OCI-LY1 (cell line): ENCODE measurements around the gene USP7.

Experiments
- H2AFZ ChIP-seq: fragments of 200-600 bp; sonication (generic), shearing (Covaris generic); 2 replicates; pipeline ENCODE4 v1.6.0; 2014; ENCODE audit warnings: antibody characterized with exemption, mild to moderate bottlenecking, low read length
- H3F3A ChIP-seq: fragments of 200-600 bp; sonication (generic), shearing (Covaris generic); 2 replicates; pipeline ENCODE4 v1.6.0; 2014; ENCODE audit warnings: mild to moderate bottlenecking, antibody characterized with exemption, low read length, moderate library complexity; ENCODE audit not compliant: insufficient read depth
- H3K27ac ChIP-seq: fragments of 200-600 bp; sonication (generic); 2 replicates; pipeline ENCODE4 v1.5.1; 2014; ENCODE audit warnings: low read length, mixed run types, mild to moderate bottlenecking, low read depth; ENCODE audit not compliant: poor library complexity, severe bottlenecking
- H3K27me3 ChIP-seq: fragments of 200-600 bp; sonication (generic); 2 replicates; pipeline ENCODE4 v1.6.0; 2014; ENCODE audit warnings: antibody characterized with exemption, mild to moderate bottlenecking, low read length, moderate library complexity; ENCODE audit not compliant: insufficient read depth
- H3K36me3 ChIP-seq: fragments of 200-600 bp; sonication (generic); 2 replicates; pipeline ENCODE4 v1.6.1; 2014; ENCODE audit warnings: mild to moderate bottlenecking, antibody characterized with exemption, low read length, moderate library complexity, mixed read lengths; ENCODE audit not compliant: insufficient read depth
- H3K4me1 ChIP-seq: fragments of 200-600 bp; sonication (generic); 2 replicates; pipeline ENCODE4 v1.5.1; 2014; ENCODE audit warnings: mild to moderate bottlenecking, low read length, moderate library complexity; ENCODE audit not compliant: insufficient read depth, severe bottlenecking
- H3K4me2 ChIP-seq: fragments of 200-600 bp; sonication (generic), shearing (Covaris generic); 2 replicates; pipeline ENCODE4 v1.6.1; 2014; ENCODE audit warnings: low read length
- H3K4me3 ChIP-seq: fragments of 200-600 bp; sonication (generic); 2 replicates; pipeline ENCODE4 v1.5.1; 2014; ENCODE audit warnings: low read length, low read depth, mild to moderate bottlenecking, mixed read lengths; ENCODE audit not compliant: poor library complexity, severe bottlenecking
- H3K79me2 ChIP-seq: fragments of 200-600 bp; shearing (Covaris generic); 2 replicates; pipeline ENCODE4 v1.6.1; 2016; ENCODE audit warnings: mixed run types, low read length, mixed read lengths; ENCODE audit not compliant: insufficient read depth
- H3K9ac ChIP-seq: fragments of 200-600 bp; sonication (generic), shearing (Covaris generic); 2 replicates; pipeline ENCODE4 v1.6.1; 2014; ENCODE audit warnings: mild to moderate bottlenecking, low read length, mixed read lengths
- H3K9me2 ChIP-seq: fragments of 200-600 bp; sonication (generic), shearing (Covaris generic); 2 replicates; pipeline ENCODE4 v1.6.1; 2014; ENCODE audit warnings: low read depth, mild to moderate bottlenecking, low read length, mixed read lengths
- H3K9me3 ChIP-seq: fragments of 200-600 bp; shearing (Covaris generic); 2 replicates; pipeline ENCODE4 v1.6.1; 2014; ENCODE audit warnings: low read length, mixed read lengths
- H4K20me1 ChIP-seq: fragments of 200-600 bp; sonication (generic), shearing (Covaris generic); 2 replicates; pipeline ENCODE4 v1.6.0; 2016; ENCODE audit warnings: mild to moderate bottlenecking, low read length; ENCODE audit not compliant: insufficient read depth
- CTCF ChIP-seq: fragments of 200-600 bp; sonication (generic), shearing (Covaris generic); IDR thresholded peaks from 2 replicates; pipeline ENCODE4 v1.5.1; 2017; ENCODE audit warnings: mild to moderate bottlenecking, antibody characterized with exemption, low read length, moderate library complexity, mixed read lengths
- EZH2 ChIP-seq: fragments of 200-600 bp; sonication (generic), shearing (Covaris generic); IDR thresholded peaks from 2 replicates; pipeline ENCODE4 v1.8.0; 2017; ENCODE audit warnings: borderline replicate concordance, mixed run types, mild to moderate bottlenecking, antibody characterized with exemption, low read length, moderate library complexity, mixed read lengths

The USP7 gene

GRCh38 chr16:8885674-8886592, 77.8 kb downstream of the USP7 start:
- Histone ChIP-seq H3K4me1 (peaks cover 32% of the 10 kb centered on the region), H3K36me3 (peaks cover 37% of the 10 kb centered on the region), H3K4me2 (no peak overlapping the region), H3F3A (0 out of 2 replicates have a peak, but pooled peaks cover 6% of the 10 kb centered on the region), H3K9me3 (no peaks in the 10 kb centered on the region), H3K27me3 (no peaks in the 10 kb centered on the region), H3K79me2 (no peaks in the 10 kb centered on the region), H3K9ac (no peak overlapping the region), H3K9me2 (no peaks in the 10 kb centered on the region), H4K20me1 (no peaks in the 10 kb centered on the region), H3K27ac (no peak overlapping the region), H3K4me3 (no peak overlapping the region), H2AFZ (no peak overlapping the region)
- TF ChIP-seq EZH2 (no peak), CTCF (no peak)

- Histone ChIP-seq H2AFZ (no peak overlapping the region), H3K9me2 (no peaks in the 10 kb centered on the region), H3K4me2 (no peak overlapping the region), H3K36me3 (peaks cover 7% of the 10 kb centered on the region; the same call in 1 of the 2 replicates), H3K9ac (no peak overlapping the region), H3K9me3 (no peaks in the 10 kb centered on the region), H4K20me1 (no peaks in the 10 kb centered on the region), H3K4me1 (peaks cover 7% of the 10 kb centered on the region), H3K27ac (no peak overlapping the region), H3F3A (no peaks in the 10 kb centered on the region), H3K79me2 (no peaks in the 10 kb centered on the region), H3K27me3 (no peaks in the 10 kb centered on the region), H3K4me3 (no peak overlapping the region)
- TF ChIP-seq CTCF (no peak), EZH2 (no peak)
Observed at GRCh38 chr16:8882725-8883377, 80.9 kb downstream of the USP7 start.

GRCh38 chr16:8882041-8882617, 81.6 kb downstream of the USP7 start, which contains the start of gene LITAFD:
Gene LITAFD, plus strand, starts transcription at chr16:8882351. Its CDS starts 2,005 bp downstream, at chr16:8884356.
- Histone ChIP-seq H2AFZ (no peak within 1 kb of the TSS), H3K4me1 (peaks cover 7% of the 10 kb centered on the region), H3K79me2 (no peaks in the 10 kb centered on the region), H3K9me2 (no peaks in the 10 kb centered on the region), H3F3A (no peaks in the 10 kb centered on the region), H3K4me3 (no peak within 1 kb of the TSS), H3K9ac (no peak within 1 kb of the TSS), H3K9me3 (no peaks in the 10 kb centered on the region), H3K4me2 (no peak within 1 kb of the TSS), H3K36me3 (peaks cover under 1% of the 10 kb centered on the region; the same call in 1 of the 2 replicates), H4K20me1 (no peaks in the 10 kb centered on the region), H3K27me3 (no peaks in the 10 kb centered on the region), H3K27ac (no peak within 1 kb of the TSS)
- no peak for TF ChIP-seq EZH2
- no peak for TF ChIP-seq CTCF
